PC-3 (cell line): ENCODE results near the gene ADAMTSL5.

Experiments used
- EZH2 ChIP-seq: fragments of 300-600 bp; sonication (generic); IDR thresholded peaks from one replicate; pipeline ENCODE4 v1.6.1; 2017; ENCODE audit warnings: antibody characterized with exemption, mild to moderate bottlenecking, low read length; ENCODE audit not compliant: unreplicated experiment
- EZH2phosphoT487 ChIP-seq: fragments of 300-600 bp; sonication (generic); IDR thresholded peaks from 2 replicates; pipeline ENCODE4 v1.6.1; 2018; ENCODE audit warnings: mild to moderate bottlenecking, antibody characterized with exemption, low read length, borderline replicate concordance
- TF ChIP-seq, protein P1 (sequence below): fragments of 300-600 bp; sonication (generic); conservative IDR thresholded peaks from 2 replicates; pipeline ENCODE4 v1.5.1; 2017; ENCODE audit warnings: antibody characterized with exemption, low read depth, mild to moderate bottlenecking, low read length

- TF ChIP-seq, protein P1, sequence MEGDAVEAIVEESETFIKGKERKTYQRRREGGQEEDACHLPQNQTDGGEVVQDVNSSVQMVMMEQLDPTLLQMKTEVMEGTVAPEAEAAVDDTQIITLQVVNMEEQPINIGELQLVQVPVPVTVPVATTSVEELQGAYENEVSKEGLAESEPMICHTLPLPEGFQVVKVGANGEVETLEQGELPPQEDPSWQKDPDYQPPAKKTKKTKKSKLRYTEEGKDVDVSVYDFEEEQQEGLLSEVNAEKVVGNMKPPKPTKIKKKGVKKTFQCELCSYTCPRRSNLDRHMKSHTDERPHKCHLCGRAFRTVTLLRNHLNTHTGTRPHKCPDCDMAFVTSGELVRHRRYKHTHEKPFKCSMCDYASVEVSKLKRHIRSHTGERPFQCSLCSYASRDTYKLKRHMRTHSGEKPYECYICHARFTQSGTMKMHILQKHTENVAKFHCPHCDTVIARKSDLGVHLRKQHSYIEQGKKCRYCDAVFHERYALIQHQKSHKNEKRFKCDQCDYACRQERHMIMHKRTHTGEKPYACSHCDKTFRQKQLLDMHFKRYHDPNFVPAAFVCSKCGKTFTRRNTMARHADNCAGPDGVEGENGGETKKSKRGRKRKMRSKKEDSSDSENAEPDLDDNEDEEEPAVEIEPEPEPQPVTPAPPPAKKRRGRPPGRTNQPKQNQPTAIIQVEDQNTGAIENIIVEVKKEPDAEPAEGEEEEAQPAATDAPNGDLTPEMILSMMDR, result no peak
- TF ChIP-seq EZH2 (no peak), EZH2phosphoT487 (no peak)
Measured at GRCh38 chr19:1497578-1498235, 15.1 kb downstream of the ADAMTSL5 start.
